ENCODE measurements around the gene P4HA3.

P4HA3 gene

DNA sequence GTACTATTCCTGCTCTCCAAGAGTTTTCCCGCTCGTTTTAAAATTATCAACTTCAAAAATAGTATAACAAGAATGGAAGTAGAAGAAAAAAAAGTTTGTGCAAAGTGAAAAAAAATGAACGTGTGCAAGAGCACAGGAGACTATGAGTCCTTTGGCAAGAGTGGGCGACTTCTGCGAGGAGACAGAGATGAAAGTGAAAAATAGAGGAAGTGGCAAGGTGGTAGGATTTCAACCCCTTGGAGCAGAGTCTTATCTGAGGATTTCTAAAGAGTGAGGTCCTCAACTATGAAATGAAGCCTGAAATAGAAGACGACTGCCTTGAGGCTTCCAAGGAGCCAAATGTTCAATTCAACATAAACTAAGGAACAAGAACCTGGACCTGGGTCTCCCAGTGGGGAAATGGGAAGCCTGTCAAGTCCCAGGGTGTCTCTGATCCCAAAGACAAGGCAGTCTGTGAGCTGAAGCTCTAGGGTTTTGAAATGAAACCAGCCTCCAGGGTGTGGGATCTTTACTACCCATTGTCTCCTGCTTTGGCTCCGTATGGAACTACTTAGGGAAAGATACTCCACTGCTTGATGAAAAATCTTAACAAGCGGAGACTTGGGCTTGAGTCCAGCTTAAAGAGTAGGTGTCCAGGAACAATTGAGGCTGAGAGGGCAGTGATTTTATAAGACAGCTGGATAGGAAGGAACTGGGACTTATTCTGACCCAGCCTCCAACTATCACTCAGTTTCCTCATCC lies 4.8 kb downstream of the P4HA3 start:
- no peak overlapping the region for H3K4me3 ChIP-seq (ENCODE audit: low read depth, low read length)
- in situ Hi-C loops (cut with HindIII; ENCODE audit: low sequenced_read_pairs), result no loop called here
- DNase-seq (ENCODE audit: low read depth), result no peak
- TF ChIP-seq, protein P1, sequence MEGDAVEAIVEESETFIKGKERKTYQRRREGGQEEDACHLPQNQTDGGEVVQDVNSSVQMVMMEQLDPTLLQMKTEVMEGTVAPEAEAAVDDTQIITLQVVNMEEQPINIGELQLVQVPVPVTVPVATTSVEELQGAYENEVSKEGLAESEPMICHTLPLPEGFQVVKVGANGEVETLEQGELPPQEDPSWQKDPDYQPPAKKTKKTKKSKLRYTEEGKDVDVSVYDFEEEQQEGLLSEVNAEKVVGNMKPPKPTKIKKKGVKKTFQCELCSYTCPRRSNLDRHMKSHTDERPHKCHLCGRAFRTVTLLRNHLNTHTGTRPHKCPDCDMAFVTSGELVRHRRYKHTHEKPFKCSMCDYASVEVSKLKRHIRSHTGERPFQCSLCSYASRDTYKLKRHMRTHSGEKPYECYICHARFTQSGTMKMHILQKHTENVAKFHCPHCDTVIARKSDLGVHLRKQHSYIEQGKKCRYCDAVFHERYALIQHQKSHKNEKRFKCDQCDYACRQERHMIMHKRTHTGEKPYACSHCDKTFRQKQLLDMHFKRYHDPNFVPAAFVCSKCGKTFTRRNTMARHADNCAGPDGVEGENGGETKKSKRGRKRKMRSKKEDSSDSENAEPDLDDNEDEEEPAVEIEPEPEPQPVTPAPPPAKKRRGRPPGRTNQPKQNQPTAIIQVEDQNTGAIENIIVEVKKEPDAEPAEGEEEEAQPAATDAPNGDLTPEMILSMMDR (IDR thresholded peaks at IDR 0.05; ENCODE audit: low read depth, low read length, missing control alignments), result no peak

DNA sequence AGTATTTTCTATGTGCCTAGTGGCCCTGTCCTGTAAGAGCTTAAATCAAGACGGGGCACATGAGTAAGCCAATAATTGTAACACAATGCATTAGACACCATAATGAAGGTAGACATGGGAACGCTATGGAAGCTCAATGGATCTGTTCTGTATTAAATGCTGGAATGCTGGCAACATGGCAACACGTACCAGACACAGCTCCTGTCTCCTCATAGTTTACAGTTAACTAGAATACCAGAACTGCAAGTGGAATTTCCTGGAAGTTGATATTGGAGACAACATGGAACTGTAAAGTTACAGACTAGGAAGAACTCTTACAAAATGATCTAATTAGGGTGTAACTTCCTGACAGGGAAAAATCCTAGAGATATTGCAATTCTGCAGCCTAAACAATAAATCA lies 12.4 kb downstream of the P4HA3 start:
- no peak for DNase-seq (ENCODE audit: low read depth)
- TF ChIP-seq, protein P1 (IDR thresholded peaks at IDR 0.05; ENCODE audit: low read depth, low read length, missing control alignments), result no peak
- no peak overlapping the region for H3K4me3 ChIP-seq (ENCODE audit: low read depth, low read length)
- in situ Hi-C loops (cut with HindIII; ENCODE audit: low sequenced_read_pairs), result no loop called here

DNA sequence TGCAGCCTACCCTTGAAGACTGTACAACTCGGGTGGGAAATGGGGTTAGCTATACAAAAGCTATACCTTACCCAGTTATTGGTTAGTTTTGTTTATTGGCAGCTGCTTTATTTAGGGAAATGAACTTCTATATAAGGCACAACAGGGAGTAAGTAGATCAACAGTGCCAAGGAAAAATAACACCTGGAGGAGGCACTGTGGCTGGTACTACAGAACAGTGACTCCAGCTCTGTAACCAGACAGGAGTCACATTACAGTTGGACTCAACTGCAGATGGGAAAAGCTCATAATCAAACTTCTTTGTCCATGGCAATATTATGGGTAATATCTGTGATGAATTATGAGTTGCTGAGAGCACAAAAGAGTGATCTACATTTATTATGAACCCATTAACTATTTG lies 14.0 kb downstream of the P4HA3 start:
- in situ Hi-C loops (cut with HindIII; ENCODE audit: low sequenced_read_pairs), result no loop called here
- H3K4me3 ChIP-seq (ENCODE audit: low read depth, low read length), result no peak overlapping the region
- TF ChIP-seq, protein P1 (IDR thresholded peaks at IDR 0.05; ENCODE audit: low read depth, low read length, missing control alignments), result no peak
- DNase-seq (ENCODE audit: low read depth), result no peak

DNA sequence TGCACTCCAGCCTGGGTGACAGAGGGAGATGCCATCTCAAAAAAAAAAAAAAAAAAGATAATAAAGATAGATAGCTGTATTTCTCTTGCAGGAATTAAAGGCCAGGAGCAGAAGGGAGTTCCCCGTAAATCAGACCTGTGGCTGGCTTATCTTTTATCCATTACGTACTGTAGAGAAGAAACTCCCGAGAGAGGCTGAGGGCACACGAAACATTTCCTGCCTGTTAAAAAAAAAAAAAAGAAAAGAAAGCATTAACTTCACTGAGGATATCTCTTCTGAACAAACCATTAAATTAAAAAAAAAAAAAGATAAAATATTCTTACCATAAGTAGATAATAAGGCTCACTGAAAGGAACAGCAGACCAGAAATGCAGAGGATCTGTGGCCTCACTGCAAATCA lies 22.5 kb downstream of the P4HA3 start:
- H3K4me3 ChIP-seq (ENCODE audit: low read depth, low read length), result no peak overlapping the region
- TF ChIP-seq, protein P1 (IDR thresholded peaks at IDR 0.05; ENCODE audit: low read depth, low read length, missing control alignments), result no peak
- in situ Hi-C loops (cut with HindIII; ENCODE audit: low sequenced_read_pairs), result no loop called here
- no peak for DNase-seq (ENCODE audit: low read depth)

DNA sequence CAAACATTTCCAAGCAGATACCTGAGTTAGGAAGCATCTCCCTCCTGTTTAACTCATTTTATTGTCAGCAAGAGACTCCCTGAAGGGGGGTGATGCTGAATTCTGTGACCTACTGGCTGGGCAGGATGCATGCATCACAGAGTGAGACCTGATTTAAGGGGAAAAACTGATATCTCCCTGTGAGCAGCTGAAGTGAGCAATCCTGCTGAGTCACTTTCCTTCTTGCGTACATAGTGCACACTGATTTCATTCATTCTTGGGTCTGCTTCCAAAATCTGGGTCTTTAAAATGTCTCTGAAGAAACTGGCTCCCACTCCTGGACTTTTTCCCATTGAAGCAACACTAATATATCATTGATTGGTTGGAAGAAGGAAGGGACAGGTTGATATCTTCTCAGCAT lies 23.3 kb downstream of the P4HA3 start:
- in situ Hi-C loops (cut with HindIII; ENCODE audit: low sequenced_read_pairs), result no loop called here
- TF ChIP-seq, protein P1 (IDR thresholded peaks at IDR 0.05; ENCODE audit: low read depth, low read length, missing control alignments), result no peak
- peak; percentile 76 for DNase-seq (ENCODE audit: low read depth)

DNA sequence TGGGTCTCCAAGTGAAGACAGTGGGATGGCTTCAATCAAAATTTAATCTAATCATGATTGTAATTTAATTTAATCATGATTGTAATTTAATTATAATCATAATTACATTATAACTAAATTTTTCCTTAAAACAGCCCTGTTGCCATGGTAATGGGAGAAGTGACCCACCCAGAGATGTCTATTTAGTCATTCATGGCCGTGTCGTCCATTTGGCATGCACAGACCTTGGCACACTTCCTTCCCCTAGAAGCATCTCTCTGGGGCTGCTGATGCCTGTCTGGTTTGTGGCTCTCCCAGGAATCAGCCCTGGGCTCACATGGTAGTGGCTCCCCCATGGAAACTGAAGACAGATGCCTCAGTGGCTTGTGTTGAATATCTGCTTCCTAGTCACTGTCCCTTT lies 27.0 kb downstream of the P4HA3 start:
- TF ChIP-seq, protein P1 (IDR thresholded peaks at IDR 0.05; ENCODE audit: low read depth, low read length, missing control alignments), result no peak
- in situ Hi-C loops (cut with HindIII; ENCODE audit: low sequenced_read_pairs), result no loop called here
- DNase-seq (ENCODE audit: low read depth), result no peak
- no peak overlapping the region for H3K4me3 ChIP-seq (ENCODE audit: low read depth, low read length)

More for the DNA sequence above, 23.3 kb downstream of the P4HA3 start:
- H3K4me3 ChIP-seq (ENCODE audit: low read depth, low read length), result no peak overlapping the region

All from astrocyte of the cerebellum (primary cell).